Progenitor cell of endocrine pancreas (in vitro differentiated cells): ENCODE results near the gene AP4E1. TPM values are rescaled to one million over a fixed set of nuclear protein-coding genes. Genes with fewer than 3 reads are reported as not detected.
"Not testable (repeated sequence)": the region's sequence is repeated elsewhere in the genome, so short reads cannot be mapped to it uniquely, and the experiment has no call there.

Experiments
- DNase-seq: peaks from one replicate; pipeline ENCODE4 v3.0.0; 2021; ENCODE audit warnings: low spot score; ENCODE audit not compliant: unreplicated experiment
- H3K27ac Mint-ChIP-seq: 2 replicates; pipeline ENCODE4 v1.8.0; 2021; ENCODE audit warnings: mild to moderate bottlenecking, moderate library complexity, mixed read lengths
- H3K27me3 Mint-ChIP-seq: 2 replicates; pipeline ENCODE4 v1.8.0; 2021; ENCODE audit warnings: mixed read lengths
- H3K36me3 Mint-ChIP-seq: 2 replicates; pipeline ENCODE4 v1.8.0; 2022; ENCODE audit warnings: mixed read lengths; ENCODE audit not compliant: insufficient read depth
- H3K4me1 Mint-ChIP-seq: 2 replicates; pipeline ENCODE4 v1.8.0; 2021; ENCODE audit warnings: low read depth, mixed read lengths
- H3K4me3 Mint-ChIP-seq: 2 replicates; pipeline ENCODE4 v1.8.0; 2021; ENCODE audit warnings: low read depth, mild to moderate bottlenecking, moderate library complexity, mixed read lengths
- H3K9me3 Mint-ChIP-seq: 2 replicates; pipeline ENCODE4 v1.8.0; 2021; ENCODE audit warnings: low read depth, mixed read lengths
- CTCF ChIP-seq: fragments of 200-600 bp; sonication (generic); IDR thresholded peaks from one replicate; pipeline ENCODE4 v1.5.0; 2021; ENCODE audit warnings: antibody characterized with exemption, mild to moderate bottlenecking; ENCODE audit not compliant: unreplicated experiment
- total RNA-seq: library from RNA; stranded (reverse); gene quantifications from 2 replicates; pipeline ENCODE4 v1.2.1, GENCODE V29; 2021

The AP4E1 gene
- total RNA-seq, 1 donor from 2014 or later, result 10.5 TPM

GRCh38 chr15:50911621-50912020 lies 3.1 kb downstream of the AP4E1 start:
- DNase-seq, result no peak
- no peak for TF ChIP-seq CTCF
- Mint-ChIP-seq H3K27me3 (no peaks in the 10 kb centered on the region), H3K27ac (no peak overlapping the region), H3K9me3 (no peaks in the 10 kb centered on the region), H3K4me1 (peaks cover 7% of the 10 kb centered on the region), H3K36me3 (peaks cover 2% of the 10 kb centered on the region), H3K4me3 (no peak overlapping the region)

DNA sequence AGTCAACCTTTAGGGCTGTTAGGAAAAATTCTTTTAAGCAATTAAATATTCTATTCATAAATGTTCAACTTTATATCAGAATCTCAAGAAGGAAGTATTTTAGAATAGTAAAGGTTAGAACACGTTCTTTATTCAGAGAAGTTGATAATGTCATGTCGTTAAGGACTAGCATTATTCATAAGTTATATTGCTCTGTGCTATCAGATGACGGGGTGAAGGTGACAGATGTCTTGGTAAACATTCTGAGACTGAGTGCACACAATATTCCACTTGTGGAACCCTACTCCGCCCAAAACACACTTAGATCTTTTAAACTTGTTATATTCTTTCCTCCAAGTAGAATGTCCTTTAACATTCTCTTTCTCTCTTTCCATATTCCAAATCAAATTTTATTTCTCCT lies 7.9 kb downstream of the AP4E1 start:
- Mint-ChIP-seq H3K36me3 (peaks cover 7% of the 10 kb centered on the region), H3K4me1 (peaks cover 3% of the 10 kb centered on the region), H3K4me3 (no peak overlapping the region), H3K27me3 (no peaks in the 10 kb centered on the region), H3K9me3 (no peaks in the 10 kb centered on the region), H3K27ac (no peak overlapping the region)
- no peak for DNase-seq
- no peak for TF ChIP-seq CTCF

- H3K9me3 Mint-ChIP-seq, H3K4me1 Mint-ChIP-seq, H3K27ac Mint-ChIP-seq, H3K4me3 Mint-ChIP-seq, DNase-seq, H3K27me3 Mint-ChIP-seq: not testable (repeated sequence)
- H3K36me3 Mint-ChIP-seq, result peaks cover 13% of the 10 kb centered on the region
These were observed 10.9 kb downstream of the AP4E1 start for GRCh38 chr15:50919359-50919758.

- Mint-ChIP-seq H3K9me3 (no peaks in the 10 kb centered on the region), H3K36me3 (peaks cover 17% of the 10 kb centered on the region), H3K27me3 (no peaks in the 10 kb centered on the region), H3K4me1 (peaks cover under 1% of the 10 kb centered on the region), H3K27ac (no peak overlapping the region), H3K4me3 (no peak overlapping the region)
- TF ChIP-seq CTCF, result no peak
- DNase-seq, result no peak
These were observed 16.8 kb downstream of the AP4E1 start for GRCh38 chr15:50925281-50925680.

GRCh38 chr15:50929062-50929461 lies 20.6 kb downstream of the AP4E1 start:
- no peak overlapping the region for H3K27ac Mint-ChIP-seq

More at GRCh38 chr15:50929062-50929461, 20.6 kb downstream of the AP4E1 start:
- H3K9me3 Mint-ChIP-seq, result no peaks in the 10 kb centered on the region
- H3K4me3 Mint-ChIP-seq, result no peak overlapping the region
- no peak for TF ChIP-seq CTCF
- DNase-seq, result no peak
- H3K36me3 Mint-ChIP-seq, result peaks cover 11% of the 10 kb centered on the region
- H3K27me3 Mint-ChIP-seq, result no peaks in the 10 kb centered on the region
- H3K4me1 Mint-ChIP-seq, result peaks cover 5% of the 10 kb centered on the region
